SW 1271 (cell line): ENCODE data around the gene SLC38A11.

Source experiments
- DNase-seq, 2 experiments: peaks; one replicate each; lab custom pipeline; 2025; lab: John Stamatoyannopoulos, UW

SLC38A11 gene

DNA sequence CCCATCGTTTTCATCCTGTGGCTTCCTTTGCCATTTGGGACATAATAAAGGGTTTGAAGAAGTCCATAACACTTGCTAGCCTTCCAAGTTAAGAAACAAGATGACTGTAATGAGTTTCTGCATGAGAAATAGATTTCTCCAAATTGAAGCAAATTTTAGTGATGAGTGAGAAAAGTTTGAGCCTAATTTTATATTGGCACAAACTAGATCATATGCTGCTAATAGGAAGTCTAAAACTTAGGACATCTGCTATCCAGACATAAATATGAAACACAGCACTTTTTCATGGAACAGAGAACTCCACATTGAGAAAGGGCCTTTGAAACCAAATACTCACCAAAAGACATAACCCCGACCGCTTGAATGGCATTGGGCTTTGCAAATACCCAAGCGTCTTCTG, 39.8 kb downstream of the SLC38A11 start:
- DNase-seq, result no peak

DNA sequence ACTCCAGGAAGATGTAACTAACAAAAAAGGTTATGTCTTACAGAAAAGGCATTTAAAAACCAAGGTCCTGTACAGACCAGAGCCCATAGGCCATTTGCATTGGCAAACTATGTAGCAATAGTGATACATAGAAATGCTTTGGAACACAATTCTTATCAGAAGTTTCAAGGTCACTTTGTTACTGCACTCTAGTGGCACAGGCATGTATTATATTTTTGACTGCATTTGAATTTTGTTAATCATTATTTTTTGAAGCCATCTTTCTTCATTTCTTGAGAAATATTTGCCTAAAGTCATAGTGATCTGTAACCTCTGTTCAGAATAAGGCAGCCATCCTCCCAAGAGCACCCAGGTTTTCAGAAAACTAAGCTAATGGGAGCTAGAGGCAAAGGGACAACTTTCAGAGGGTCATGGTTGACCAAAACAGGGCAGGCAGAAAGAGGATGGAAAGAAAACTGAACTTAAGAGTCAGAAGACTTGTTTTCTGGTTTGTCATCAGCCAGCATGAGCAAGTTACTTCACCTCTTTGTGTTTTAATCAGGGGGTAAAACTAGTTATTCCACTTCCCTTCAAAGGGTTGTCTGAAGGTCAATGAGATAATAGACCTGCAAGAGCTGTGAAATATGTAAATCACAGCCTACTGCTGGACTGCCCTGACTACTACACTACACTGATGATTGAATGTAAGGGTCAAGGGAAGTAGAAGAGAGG, 41.5 kb downstream of the SLC38A11 start:
- peak in 1 of 2 experiments; percentile 42 for DNase-seq

DNA sequence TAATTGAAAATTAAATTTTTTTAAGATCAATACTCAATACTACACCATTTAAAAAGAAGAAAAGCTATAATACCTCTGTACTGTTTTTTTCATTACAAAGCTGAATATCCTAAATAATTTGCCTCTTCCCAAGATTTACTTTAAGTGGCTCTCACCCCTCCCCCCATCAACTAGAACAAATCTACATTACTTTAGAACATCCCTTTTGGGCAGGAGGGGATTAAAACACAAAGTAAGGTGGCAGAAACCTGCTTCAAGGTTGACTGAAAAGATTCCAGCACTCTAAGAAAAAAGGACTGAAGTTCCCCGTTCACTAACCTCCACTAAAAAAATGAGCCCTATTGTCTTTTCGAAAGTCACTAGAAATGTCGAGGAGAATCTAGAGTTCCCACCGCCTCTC, 42.3 kb downstream of the SLC38A11 start:
- no peak for DNase-seq

DNA sequence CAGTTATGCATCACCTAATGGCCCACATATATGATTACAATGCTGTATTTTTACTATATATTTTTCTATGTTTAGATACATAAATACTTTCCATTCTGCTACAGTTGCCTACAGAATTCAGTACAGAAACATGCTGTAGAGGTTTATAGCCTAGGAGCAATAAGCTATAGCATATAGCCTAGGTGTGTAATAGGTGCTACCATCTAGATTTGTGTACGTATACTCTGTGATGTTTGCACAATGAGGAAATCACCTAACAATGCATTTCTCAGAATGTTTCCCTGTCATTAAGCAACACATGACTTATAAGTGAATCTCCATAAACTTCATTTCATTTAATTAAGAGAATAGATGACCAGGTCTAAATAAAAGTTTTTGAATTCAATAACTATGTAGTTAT, 43.5 kb downstream of the SLC38A11 start:
- no peak for DNase-seq

DNA sequence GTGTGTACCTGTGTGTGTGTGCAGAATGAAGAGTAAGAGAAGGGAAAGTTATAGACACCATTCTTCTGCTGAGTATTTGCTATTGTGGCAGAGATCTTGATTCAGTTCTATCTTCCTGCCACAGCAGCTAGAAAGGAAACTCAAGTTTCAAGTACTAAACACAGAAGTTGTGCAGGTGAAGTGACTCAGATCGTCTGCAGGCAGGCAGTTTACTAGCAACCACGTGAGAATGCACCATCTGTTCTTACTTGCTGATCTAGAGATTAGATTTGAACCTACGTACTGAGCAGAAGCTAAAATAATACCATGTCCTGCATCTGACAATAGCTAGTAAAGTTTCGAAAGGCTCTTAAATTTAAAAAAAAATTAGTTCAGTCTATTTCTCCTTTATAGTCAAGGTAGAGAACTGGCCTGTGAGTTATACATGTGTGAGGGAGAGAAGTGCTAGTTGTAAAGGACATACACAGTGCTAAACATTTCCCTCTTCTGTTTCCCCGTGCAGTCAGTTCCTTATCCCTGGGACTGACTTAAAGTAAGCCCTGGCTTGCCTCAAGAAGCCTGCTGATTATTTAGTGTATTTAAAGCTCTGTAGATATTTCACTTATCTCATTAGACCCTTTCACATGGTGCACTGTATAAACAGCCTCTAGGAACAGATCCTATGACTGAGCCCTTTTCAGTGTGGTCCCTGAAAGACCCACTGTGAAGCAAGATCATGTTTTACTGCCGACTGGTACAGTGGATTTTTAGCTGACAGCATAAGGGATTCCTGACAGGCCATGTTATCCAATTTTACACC, 45.0 kb downstream of the SLC38A11 start:
- no peak for DNase-seq

DNA sequence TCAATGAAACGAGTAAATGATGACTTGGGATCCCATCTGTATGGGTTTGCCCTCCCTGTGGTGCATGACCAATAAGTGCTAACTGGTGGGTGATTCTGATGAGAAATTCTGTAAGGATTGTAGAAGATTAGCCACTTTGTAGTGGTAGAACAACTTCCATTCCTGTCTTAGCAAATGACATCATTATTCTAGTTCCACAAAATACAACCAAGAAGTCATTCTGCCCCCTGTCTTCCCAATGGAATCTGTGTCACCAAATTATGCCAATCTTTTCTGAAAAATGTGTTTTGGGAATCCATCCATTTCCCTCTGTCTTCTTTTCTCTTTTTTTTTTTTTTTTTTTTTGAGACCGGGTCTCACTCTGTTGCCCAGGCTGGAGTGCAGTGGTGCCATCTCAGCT, 48.4 kb downstream of the SLC38A11 start:
- no peak for DNase-seq

DNA sequence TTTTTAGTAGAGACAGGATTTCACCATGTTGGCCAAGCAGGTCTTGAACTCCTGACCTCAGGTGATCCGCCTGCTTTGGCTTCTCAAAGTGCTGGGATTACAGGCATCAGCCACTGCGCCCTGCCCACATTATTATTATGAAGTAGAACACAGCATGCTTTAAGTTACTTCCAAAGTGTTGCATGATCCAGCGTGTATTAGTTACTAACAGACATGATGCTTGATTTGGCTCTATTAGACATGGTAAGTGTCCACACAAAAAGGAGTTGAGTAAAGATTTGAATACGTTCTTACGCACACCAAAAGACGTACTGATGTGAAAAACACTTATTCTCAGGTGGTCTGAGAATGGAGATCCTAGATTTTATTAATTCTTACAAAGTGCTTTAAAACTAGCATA, 50.0 kb downstream of the SLC38A11 start:
- DNase-seq, result no peak

DNA sequence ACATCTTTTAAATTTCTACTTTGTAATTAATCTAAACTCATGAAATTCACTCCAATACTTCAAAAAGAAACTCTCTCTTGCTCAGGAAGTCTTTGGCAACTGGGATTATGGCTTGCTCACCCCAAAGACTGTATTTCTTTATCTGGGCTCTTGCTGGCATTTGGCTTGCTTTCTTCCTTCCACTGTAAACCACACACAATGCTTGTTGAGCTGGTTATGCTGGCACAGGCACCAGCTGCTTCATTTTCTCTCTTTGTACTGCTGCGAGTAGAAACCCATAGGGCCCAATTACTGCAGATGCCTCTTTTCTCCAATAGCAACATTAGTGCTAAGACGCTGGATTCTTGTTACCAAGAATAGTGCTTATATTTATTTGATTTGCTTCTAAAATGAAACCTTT, 51.4 kb downstream of the SLC38A11 start:
- no peak for DNase-seq

DNA sequence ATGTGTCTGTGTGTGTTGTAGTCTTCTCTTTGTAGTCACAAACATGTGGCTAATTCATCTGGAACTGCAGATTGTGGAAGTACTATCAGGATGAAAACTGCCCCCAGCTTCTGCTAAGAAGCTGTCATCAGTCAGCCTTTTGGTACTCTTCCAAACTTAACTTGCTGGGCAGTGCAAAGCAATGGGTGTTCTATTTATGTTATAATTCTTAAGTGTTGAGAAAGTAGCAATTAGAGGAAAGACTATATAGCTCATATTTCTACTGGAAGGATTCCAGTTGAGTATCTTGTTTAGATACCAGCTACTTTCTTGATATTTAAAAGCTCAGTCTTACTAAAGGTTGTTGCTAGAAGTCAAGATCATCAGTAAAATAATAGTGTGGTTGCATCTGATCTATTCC, 52.1 kb downstream of the SLC38A11 start:
- DNase-seq, result no peak

DNA sequence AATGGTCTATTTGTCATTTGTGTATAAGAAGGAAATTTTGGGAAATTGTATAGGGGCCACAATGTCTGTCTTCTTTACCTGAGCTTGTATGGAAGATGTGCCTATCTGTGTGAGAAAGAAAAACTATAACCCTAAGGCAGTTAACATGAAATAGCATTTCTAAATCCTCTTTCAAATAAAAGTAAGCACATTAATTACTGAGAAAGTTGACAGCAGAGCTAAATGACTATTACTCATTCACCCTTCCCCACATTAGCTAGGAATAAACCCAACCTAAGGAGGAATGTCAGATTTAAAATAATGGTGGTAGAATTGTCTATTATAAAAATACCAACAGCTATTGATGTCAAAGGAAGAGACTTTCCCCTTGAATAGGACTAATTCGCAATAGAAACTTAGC, 56.2 kb downstream of the SLC38A11 start:
- no peak for DNase-seq

DNA sequence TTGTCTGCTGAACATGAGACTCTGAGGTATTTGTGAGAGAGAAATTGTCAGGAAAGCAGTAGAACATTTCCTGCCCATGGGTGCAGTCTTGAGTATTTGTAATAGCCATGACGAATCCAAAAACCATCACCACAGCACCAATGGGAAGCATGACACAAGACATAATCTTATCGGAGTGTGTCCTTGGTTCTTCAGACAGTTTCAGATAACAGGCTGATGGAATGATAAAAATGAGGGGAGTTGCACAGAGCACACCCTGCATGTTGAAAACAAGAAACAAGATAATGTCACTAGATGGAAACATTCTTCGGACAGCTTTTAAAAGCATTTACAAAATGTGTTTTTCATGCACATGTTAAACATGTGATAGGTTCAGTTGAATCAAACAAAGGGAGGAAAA, 56.9 kb downstream of the SLC38A11 start:
- no peak for DNase-seq

DNA sequence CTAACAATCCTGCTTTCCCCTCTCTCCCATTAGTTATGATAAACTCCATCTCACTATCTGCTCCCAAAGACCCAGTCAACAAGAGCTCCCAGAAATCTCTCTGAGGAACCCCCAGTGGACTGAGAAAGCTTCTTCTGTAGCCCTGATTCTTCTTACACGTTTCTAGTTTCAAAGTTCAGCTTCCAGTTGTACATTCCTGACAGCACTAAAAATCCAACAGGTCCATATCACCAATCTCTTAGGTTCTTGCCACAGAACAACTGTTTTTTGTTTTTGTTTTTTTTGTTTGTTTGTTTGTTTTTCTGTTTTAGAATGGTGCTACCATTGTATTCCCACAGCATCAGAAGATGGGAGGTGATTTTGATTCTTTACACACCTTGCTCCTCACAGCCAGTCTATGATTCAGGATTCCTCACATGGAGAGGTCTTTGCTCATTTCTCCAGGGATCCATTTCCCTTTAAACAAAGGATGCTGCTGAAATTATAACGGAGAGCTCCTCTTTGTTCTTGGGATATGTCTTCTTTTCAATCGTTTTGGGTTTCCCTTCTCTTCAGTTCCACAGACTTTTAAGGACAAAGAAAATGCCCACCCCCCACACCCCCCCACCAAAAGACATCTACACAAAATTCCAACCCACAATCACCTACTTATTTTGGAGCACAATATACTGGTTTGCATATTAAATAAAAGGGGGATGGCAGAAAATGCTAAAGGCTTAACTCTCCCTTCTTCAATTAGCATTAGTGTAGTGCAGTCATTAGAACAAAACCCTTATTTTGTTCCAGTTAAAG, 57.7 kb downstream of the SLC38A11 start:
- DNase-seq, result no peak

DNA sequence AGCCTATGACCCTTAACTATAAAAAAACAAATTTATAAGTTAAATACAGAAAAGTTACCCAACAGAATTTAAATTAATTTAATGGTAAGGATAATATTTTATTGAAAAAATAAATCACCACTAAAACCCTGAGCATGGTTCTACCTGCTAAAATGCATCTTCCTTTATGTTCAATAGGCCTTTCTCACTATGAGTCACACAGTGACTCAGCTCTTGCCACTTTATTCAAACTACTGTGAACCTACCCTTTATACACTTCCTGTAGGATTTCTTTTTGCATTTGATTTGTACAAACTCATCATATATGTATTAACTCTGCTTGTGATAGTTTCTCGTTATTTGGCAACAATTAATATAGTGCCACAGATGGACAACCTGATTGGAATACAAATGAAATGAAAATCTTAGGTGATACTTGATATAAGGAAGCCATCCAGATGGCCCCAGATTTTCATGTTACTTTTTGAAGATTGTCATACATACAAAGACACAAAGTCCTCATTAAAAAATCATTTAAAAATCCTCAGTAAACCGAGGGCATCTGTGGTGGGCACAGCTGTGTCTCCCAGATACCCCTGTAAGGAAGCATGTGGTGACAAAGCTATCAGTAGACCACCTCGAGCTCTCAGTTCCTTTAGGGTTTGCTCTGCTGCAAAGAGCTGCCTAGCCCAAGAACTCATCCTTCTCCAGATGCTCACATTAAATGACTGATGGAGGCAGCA, 58.5 kb downstream of the SLC38A11 start:
- DNase-seq, result peak; percentile 20 to 61

DNA sequence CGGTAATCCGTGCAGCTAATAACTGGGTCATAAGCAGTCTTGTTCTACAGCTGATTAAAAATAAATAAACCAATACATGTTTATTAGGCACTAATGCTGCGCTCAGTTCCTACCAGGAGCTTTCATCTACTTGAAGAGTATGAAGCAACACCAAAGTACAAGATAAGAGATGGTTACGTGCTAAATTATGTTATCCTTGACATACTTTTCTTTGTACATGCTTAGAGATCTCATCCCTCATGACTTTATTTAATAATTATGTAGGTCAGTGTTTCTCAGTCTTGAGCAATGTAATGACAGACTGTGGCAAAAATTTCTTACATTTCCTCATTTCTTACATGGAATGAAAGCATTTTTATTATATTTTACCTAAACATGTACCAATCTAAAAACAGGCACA, 59.1 kb downstream of the SLC38A11 start:
- DNase-seq, result no peak

DNA sequence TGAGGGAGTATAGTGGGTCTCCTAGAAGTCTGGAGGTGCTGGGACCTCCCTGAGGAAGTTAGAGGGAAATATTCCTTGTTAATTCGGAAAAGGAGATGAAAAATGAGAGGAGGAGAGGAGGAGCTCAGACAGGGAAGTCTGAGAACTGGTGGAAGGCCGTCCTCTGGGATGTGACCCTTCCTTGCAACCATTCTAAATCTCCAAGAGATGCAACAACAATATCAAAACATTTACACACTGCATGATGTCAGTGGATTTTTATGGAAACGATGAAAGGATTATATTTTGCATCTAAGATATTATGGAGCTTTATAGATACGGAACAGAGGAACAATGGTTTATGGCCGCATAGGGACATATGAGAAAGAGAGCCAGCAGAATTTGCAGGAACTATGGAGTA, 63.9 kb downstream of the SLC38A11 start:
- DNase-seq, result no peak

DNA sequence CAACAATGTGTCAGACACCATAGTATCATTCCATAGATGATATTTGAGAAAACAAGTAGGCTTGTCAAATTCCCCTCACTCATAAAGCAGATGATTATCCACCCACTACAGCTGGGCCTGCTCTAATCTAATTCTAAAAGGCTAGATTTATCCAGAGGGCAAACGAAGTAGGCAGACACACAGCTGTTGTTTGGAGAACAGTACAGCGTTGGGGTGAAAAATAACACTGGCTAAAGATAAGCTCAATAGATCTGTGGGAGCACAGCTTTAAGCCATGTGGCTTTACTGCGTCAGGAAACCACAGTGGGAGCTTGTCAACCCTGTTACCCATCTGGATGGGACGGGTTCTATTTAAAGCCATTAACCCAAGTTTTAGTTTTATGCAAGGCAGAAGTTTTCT, 64.8 kb downstream of the SLC38A11 start:
- DNase-seq, result no peak

DNA sequence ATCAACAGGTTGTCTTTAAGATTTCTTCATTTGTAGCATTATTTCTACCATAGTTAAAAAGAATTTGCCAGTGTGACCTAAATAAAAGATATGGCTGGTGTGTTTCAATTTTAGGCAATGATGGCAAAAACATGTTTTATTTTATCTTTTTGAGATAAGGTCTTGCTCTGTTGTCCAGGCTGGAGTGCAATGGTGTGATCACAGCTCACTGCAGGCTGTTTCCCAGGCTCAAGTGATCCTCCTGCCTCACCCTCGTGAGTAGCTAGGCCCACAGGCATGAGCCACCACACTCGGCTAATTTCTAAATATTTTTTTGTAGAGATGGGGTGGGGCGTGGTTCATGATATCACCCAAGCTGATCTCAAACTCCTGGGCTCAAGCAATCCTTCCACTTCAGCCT, 66.7 kb downstream of the SLC38A11 start:
- no peak for DNase-seq

DNA sequence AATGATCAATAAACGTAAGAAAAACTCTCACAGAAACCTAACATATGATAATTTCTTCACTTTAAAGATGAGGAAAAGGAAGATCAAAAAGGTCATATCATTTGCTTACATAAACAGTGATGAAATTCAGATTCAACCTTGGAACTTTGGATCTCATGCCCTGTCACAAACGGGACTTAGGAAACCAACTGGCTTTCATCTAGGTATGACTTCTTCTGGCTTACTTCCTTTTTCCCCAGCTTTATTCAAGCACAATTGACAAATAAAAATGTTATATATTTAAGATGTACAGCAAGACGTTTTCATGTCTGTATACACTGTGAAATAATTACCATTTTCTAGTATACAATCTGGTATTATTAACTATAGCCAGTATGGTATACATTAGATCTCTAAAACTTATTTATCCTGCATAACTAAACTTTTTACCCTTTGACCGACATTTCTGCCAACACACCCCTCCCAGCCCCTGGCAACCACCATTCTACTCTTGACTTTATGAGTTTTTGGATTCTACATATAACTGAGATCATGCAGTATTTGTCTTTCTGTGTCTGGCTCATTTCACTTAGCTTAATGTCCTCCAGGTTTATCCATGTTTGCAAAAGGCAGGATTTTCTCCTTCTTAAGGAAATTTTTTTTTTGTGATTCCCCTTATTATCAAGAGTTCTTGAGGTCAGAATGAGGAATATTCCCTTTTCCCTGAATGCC, 67.7 kb downstream of the SLC38A11 start:
- no peak for DNase-seq

DNA sequence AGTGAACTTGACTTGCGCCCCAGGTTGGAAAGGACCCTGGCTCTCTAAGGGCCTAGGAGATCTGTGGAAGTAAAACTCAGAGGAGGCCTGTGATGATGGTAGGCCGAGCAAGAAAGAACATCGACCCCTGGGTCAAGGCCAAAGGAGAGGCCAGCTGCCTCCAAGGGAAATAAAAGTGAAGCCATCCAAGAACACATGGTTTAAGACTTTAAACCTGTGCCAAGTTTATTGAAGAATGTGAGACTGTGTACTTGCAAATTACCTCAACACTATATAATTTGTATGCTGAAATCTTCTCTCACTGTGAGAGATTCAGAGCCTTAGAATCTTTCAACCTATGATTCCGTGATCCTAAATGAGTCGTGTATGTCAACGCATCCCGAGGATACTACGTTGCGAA, 73.0 kb downstream of the SLC38A11 start:
- DNase-seq, result no peak

DNA sequence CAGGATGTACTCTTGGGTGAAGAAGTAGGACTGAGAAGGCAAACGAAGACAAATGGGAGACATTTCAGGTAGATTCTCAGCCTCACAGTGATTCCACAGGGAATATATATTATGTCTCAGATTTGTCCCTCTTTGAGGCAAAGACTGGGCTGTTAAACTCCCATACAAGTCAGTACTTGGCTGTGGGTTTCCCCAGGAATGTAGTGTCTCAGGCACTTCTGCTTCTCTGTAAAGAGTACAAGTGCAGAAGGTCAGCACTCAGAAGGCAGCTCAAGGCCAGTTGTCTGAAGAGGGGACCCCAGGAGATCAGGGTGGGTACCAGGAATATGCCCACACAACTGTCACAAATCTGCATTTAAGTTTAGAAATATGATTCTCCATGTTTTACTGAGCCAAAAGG, 73.8 kb downstream of the SLC38A11 start:
- no peak for DNase-seq

DNA sequence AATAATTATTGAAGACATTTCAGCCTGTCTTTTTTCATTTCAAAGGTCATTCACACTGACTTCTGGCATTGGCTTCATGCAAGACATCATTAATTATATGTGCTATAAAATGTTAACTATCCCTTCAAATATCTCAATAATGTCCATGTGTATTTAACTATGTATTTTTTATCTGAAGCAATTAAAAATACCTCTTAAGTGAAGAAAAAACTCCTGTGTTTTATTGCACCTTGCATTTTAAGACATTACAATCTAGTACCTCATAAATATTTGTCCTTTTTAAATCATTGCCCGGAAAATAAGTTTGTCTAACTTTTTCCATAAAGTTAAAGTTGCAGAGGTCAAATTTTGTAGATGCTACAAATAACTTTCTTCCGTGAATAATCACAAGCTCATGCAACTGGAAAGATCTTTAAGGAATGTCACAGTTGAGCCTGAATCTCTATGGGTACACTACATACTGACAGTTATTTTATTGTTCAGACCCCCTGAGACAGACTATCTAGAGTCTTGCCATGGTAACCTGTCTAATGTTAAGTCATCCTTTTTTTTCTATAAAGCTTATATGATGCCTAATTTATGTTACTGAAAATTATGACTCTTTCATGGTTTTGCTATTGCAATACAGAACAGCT, 75.3 kb downstream of the SLC38A11 start:
- DNase-seq, result no peak
